Left renal pelvis (tissue), 4 donors: ENCODE data around the gene INPP5A. TPM values are rescaled to one million over a fixed set of nuclear protein-coding genes. Genes with fewer than 3 reads are reported as not detected.
"Not testable (repeated sequence)": the region's sequence is repeated elsewhere in the genome, so short reads cannot be mapped to it uniquely, and the experiment has no call there.

Experiments used
- DNase-seq, 4 donors: peaks; one replicate each; pipeline ENCODE4 v3.0.0-alpha.2; 2013; ENCODE audit warnings: low read depth in 4 of 4, low spot score in 3 of 4
- polyA plus RNA-seq, 4 donors: library from polyadenylated mRNA; unstranded; fragments of 120-200 nt; gene quantifications; one replicate each; pipeline ENCODE4 v1.2.1, GENCODE V29; 2013; ENCODE audit not compliant: insufficient read length in 4 of 4

The INPP5A gene
- polyA plus RNA-seq, 4 donors = 29.0 to 40.2 (median 35.5) TPM

- no peak for DNase-seq
Observed at GRCh38 chr10:132591166-132591971, 53.8 kb downstream of the INPP5A start.

GRCh38 chr10:132592790-132593383 lies 55.3 kb downstream of the INPP5A start:
- DNase-seq = no peak

GRCh38 chr10:132593389-132593788 lies 55.8 kb downstream of the INPP5A start:
- no peak for DNase-seq

GRCh38 chr10:132593900-132594876 lies 56.6 kb downstream of the INPP5A start:
- no peak for DNase-seq

- DNase-seq = no peak
Observed at GRCh38 chr10:132595021-132595420, 57.4 kb downstream of the INPP5A start.

- DNase-seq = no peak
Observed at GRCh38 chr10:132595854-132596253, 58.3 kb downstream of the INPP5A start.

- DNase-seq = no peak
Observed at GRCh38 chr10:132596742-132597279, 59.2 kb downstream of the INPP5A start.

- no peak for DNase-seq
Observed at GRCh38 chr10:132597654-132598053, 60.1 kb downstream of the INPP5A start.

- DNase-seq = not testable (repeated sequence)
Observed at GRCh38 chr10:132599023-132599618, 61.5 kb downstream of the INPP5A start.

GRCh38 chr10:132599732-132600131 lies 62.1 kb downstream of the INPP5A start:
- no peak for DNase-seq

- DNase-seq = no peak
Observed at GRCh38 chr10:132600416-132600815, 62.8 kb downstream of the INPP5A start.

- no peak for DNase-seq
Observed at GRCh38 chr10:132601567-132601966, 64.0 kb downstream of the INPP5A start.

- no peak for DNase-seq
Observed at GRCh38 chr10:132602614-132603013, 65.0 kb downstream of the INPP5A start.

GRCh38 chr10:132603851-132604533 lies 66.4 kb downstream of the INPP5A start:
- no peak for DNase-seq

GRCh38 chr10:132604686-132605085 lies 67.1 kb downstream of the INPP5A start:
- no peak for DNase-seq

GRCh38 chr10:132605390-132605789 lies 67.8 kb downstream of the INPP5A start:
- no peak for DNase-seq

- no peak for DNase-seq
Observed at GRCh38 chr10:132606031-132606491, 68.5 kb downstream of the INPP5A start.

- no peak for DNase-seq
Observed at GRCh38 chr10:132606536-132607316, 69.1 kb downstream of the INPP5A start.

- DNase-seq = no peak
Observed at GRCh38 chr10:132607491-132607890, 69.9 kb downstream of the INPP5A start.
